NT2/D1 (cell line): ENCODE measurements around the gene DPYSL5.

ENCODE experiments used
- SUZ12 ChIP-seq: IDR thresholded peaks from 2 replicates; pipeline ENCODE4 v1.6.1; 2011; ENCODE audit not compliant: insufficient read length, insufficient read depth; ENCODE audit errors: extremely low read depth
- YY1 ChIP-seq: IDR thresholded peaks from 2 replicates; pipeline ENCODE4 v1.6.1; 2011; ENCODE audit not compliant: insufficient read length, insufficient read depth
- ZNF274 ChIP-seq: IDR thresholded peaks from 2 replicates; pipeline ENCODE4 v1.6.1; 2011; ENCODE audit warnings: mild to moderate bottlenecking, low read depth, low read length

GRCh38 chr2:26816893-26817292, 31.0 kb upstream of the DPYSL5 start:
- TF ChIP-seq ZNF274: no peak
- TF ChIP-seq YY1: no peak
- TF ChIP-seq SUZ12: no peak
